ENCODE data around the gene RNF208. TPM values are rescaled to one million over a fixed set of nuclear protein-coding genes. Genes with fewer than 3 reads are reported as not detected.

RNF208 gene
- total and polyA plus RNA-seq, 2 of the 4 experiments (the other 2 are of a cell fraction) = 1.2 TPM; not detected in 1

DNA sequence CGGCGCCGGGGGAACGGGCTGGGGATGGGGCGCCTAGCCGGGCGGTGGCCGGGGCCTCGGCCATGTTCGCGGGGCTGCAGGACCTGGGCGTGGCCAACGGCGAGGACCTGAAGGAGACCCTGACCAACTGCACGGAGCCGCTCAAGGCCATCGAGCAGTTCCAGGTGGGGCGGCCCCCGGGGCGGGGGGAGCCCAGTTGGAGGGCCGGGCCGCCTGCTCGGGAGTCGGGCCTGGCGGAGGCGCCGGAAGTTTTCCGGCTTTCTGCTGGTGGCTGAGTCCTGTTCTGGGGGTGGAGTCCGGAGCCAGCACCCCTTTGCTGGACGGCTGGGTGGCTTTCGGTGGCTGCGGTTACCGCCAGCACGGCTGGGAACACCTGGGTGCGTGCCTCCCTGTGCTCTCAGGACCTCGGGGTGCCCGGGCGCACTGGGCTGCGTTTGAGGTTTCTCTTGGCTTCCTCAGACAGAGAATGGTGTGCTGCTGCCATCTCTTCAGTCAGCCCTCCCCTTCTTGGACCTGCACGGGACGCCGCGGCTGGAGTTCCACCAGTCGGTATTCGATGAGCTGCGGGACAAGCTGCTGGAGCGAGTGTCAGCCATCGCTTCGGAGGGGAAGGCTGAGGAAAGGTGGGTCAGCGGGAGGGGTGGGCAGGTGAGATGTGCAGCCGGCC is 33.5 kb upstream of the RNF208 start:
- peak overlapping the region; percentile 72; the same call in 1 of the 2 replicates for H3K14ac ChIP-seq (replicated peaks; ENCODE audit: low read depth, low read length)
- no TSS peak for BruUV-seq (replicated peaks)

More for the DNA sequence above, 33.5 kb upstream of the RNF208 start:
- Histone ChIP-seq H3K27me3 (ENCODE audit: control insufficient read depth, insufficient read depth, low read length) (no peaks in the 10 kb centered on the region), H3K4me3 (ENCODE audit: insufficient read depth, low read depth, low read length) (peak overlapping the region; percentile 96), H2AK5ac (ENCODE audit: low read depth, low read length) (peak overlapping the region; percentile 72), H2AK9ac (replicated peaks; ENCODE audit: low read depth, low read length, poor library complexity) (peak overlapping the region; percentile 98), H3K79me1 (ENCODE audit: low read depth in 1 of 2, low read length in 2 of 2) (peaks cover 15 to 37% of the 10 kb centered on the region in 2 experiments), H3K18ac (ENCODE audit: low read depth, low read length) (no peak overlapping the region), H3K4me1 (ENCODE audit: control insufficient read depth, insufficient read depth, low read length) (peaks cover 11% of the 10 kb centered on the region), H2BK120ac (ENCODE audit: low read depth, low read length) (no peak overlapping the region), H4K20me1 (ENCODE audit: insufficient read depth, low read length) (peaks cover 11% of the 10 kb centered on the region), H2BK20ac (ENCODE audit: low read depth, low read length) (no peak overlapping the region), H4K91ac (ENCODE audit: insufficient read depth, low read depth, low read length) (0 out of 2 replicates have a peak overlapping the region, but pooled peaks have one; percentile 26), H3K9me1 (ENCODE audit: insufficient read depth, low read length) (no peaks in the 10 kb centered on the region), H3K9me3 (ENCODE audit: control insufficient read depth, insufficient read depth, low read length) (no peaks in the 10 kb centered on the region), H4K8ac (ENCODE audit: low read depth in 2 of 2, low read length in 2 of 2) (peak overlapping the region; percentile 81 to 87; a peak in 3 of 4 replicates), H3K4me2 (ENCODE audit: low read depth, low read length) (peak overlapping the region; percentile 97), H2BK15ac (ENCODE audit: low read depth, low read length) (no peak overlapping the region), H3K9ac (ENCODE audit: low read depth, low read length) (peak overlapping the region; percentile 85), H4K5ac (ENCODE audit: low read depth, low read length) (peak overlapping the region; percentile 44; the same call in 1 of the 2 replicates), H2BK5ac (ENCODE audit: low read depth, low read length, poor library complexity, severe bottlenecking) (peak overlapping the region; percentile 14), H3K36me3 (ENCODE audit: control insufficient read depth, insufficient read depth, low read length) (peaks cover 21% of the 10 kb centered on the region), H3K23ac (ENCODE audit: low read depth, low read length) (peak overlapping the region; percentile 79; the same call in 1 of the 2 replicates), H2AFZ (replicated peaks; ENCODE audit: low read length, poor library complexity) (peak overlapping the region; percentile 99), H3K4ac (ENCODE audit: low read depth, low read length) (peak overlapping the region; percentile 63), H3K27ac (ENCODE audit: insufficient read depth, low read length) (peak overlapping the region; percentile 35), H3K56ac (ENCODE audit: extremely low read depth, insufficient read depth, low read length) (peak overlapping the region; percentile 71)
- TF ChIP-seq NFE2L2 (IDR thresholded peaks at IDR 0.05; ENCODE audit: low read depth, low read length) (no peak), MAZ (IDR thresholded peaks at IDR 0.05; ENCODE audit: borderline replicate concordance, low read depth, low read length) (no peak), POLR2A (IDR thresholded peaks at IDR 0.05; ENCODE audit: low read depth, low read length) (no peak), MXI1 (IDR thresholded peaks at IDR 0.05; ENCODE audit: borderline replicate concordance, low read depth, low read length) (no peak), MAFK (IDR thresholded peaks at IDR 0.05; ENCODE audit: low read depth, low read length) (no peak), CEBPB (IDR thresholded peaks at IDR 0.05; ENCODE audit: low read depth, low read length) (no peak), FOS (IDR thresholded peaks at IDR 0.05; ENCODE audit: low read depth, low read length) (no peak), SMC3 (IDR thresholded peaks at IDR 0.05; ENCODE audit: low read depth, low read length) (no peak), RCOR1 (IDR thresholded peaks at IDR 0.05; ENCODE audit: insufficient replicate concordance, low read length) (no peak), RAD21 (IDR thresholded peaks at IDR 0.05; ENCODE audit: low read length) (no peak), CHD1 (IDR thresholded peaks at IDR 0.05; ENCODE audit: low read depth, low read length) (no peak), BHLHE40 (IDR thresholded peaks at IDR 0.05; ENCODE audit: low read depth, low read length) (no peak)
- TF ChIP-seq, protein P1, sequence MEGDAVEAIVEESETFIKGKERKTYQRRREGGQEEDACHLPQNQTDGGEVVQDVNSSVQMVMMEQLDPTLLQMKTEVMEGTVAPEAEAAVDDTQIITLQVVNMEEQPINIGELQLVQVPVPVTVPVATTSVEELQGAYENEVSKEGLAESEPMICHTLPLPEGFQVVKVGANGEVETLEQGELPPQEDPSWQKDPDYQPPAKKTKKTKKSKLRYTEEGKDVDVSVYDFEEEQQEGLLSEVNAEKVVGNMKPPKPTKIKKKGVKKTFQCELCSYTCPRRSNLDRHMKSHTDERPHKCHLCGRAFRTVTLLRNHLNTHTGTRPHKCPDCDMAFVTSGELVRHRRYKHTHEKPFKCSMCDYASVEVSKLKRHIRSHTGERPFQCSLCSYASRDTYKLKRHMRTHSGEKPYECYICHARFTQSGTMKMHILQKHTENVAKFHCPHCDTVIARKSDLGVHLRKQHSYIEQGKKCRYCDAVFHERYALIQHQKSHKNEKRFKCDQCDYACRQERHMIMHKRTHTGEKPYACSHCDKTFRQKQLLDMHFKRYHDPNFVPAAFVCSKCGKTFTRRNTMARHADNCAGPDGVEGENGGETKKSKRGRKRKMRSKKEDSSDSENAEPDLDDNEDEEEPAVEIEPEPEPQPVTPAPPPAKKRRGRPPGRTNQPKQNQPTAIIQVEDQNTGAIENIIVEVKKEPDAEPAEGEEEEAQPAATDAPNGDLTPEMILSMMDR (conservative IDR thresholded peaks at IDR 0.05; ENCODE audit: low read depth, low read length) = no peak
- TF ChIP-seq, protein P2, sequence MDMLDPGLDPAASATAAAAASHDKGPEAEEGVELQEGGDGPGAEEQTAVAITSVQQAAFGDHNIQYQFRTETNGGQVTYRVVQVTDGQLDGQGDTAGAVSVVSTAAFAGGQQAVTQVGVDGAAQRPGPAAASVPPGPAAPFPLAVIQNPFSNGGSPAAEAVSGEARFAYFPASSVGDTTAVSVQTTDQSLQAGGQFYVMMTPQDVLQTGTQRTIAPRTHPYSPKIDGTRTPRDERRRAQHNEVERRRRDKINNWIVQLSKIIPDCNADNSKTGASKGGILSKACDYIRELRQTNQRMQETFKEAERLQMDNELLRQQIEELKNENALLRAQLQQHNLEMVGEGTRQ (IDR thresholded peaks at IDR 0.05; ENCODE audit: low read depth, low read length) = no peak
- TF ChIP-seq, protein P3, sequence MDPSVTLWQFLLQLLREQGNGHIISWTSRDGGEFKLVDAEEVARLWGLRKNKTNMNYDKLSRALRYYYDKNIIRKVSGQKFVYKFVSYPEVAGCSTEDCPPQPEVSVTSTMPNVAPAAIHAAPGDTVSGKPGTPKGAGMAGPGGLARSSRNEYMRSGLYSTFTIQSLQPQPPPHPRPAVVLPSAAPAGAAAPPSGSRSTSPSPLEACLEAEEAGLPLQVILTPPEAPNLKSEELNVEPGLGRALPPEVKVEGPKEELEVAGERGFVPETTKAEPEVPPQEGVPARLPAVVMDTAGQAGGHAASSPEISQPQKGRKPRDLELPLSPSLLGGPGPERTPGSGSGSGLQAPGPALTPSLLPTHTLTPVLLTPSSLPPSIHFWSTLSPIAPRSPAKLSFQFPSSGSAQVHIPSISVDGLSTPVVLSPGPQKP (IDR thresholded peaks at IDR 0.05; ENCODE audit: borderline replicate concordance, low read depth, low read length) = no peak
- POLR2A ChIA-PET (ENCODE audit: unreplicated experiment) = interaction anchor here (1.2 to 2.3 kb wide), 2 partner anchors 11 to 15 kb away, joined by 5 to 9 read pairs; no protein-coding TSS in a partner anchor
- dilution Hi-C loops (cut with HindIII; ENCODE audit: low sequenced_read_pairs, unreplicated experiment) (no loop called here), in situ Hi-C loops (cut with MboI; ENCODE audit: low sequenced_read_pairs) (no loop called here), intact Hi-C loops (cut with micrococcal nuclease) (no loop called here)
- ATAC-seq (ENCODE audit: low read depth) = peak; percentile 60
- 1% methylated on average over 30 of the region's 51 CpGs; no CpG with 5 or more reads in 1 of the 2 experiments for WGBS, 2 experiments (ENCODE audit: extremely low coverage in 2 of 2, insufficient read length in 1 of 2)
- no peak for DNase-seq
- CTCF ChIA-PET = no interaction called here
